SK-N-SH (cell line): ENCODE measurements around the gene TSSK2. TPM values are rescaled to one million over a fixed set of nuclear protein-coding genes. Genes with fewer than 3 reads are reported as not detected.

Experiments used
- CTCF ChIA-PET: fragments of 300-600, 350-600 bp; formaldehyde crosslinking; extraction: SDS; loops from one replicate; lab custom pipeline; 2021; lab: Yijun Ruan, JAX
- POLR2A ChIA-PET: fragments of 350-600 bp; sonication (Branson Sonifier 250); formaldehyde crosslinking; extraction: SDS; loops from one replicate; lab custom pipeline; 2020; ENCODE audit warnings: antibody characterized with exemption, inconsistent platforms; lab: Yijun Ruan, JAX
- DNase-seq: peaks from one replicate; pipeline ENCODE4 v3.0.0; 2012
- H2AFZ ChIP-seq: fragments of 200-600 bp; sonication (generic); 2 replicates; pipeline ENCODE4 v1.8.1; 2016; ENCODE audit warnings: antibody characterized with exemption, mild to moderate bottlenecking, low read depth
- H3F3A ChIP-seq: fragments of 200-600 bp; sonication (generic); replicated peaks from 2 replicates; pipeline ENCODE3; 2016; ENCODE audit warnings: antibody characterized with exemption, mild to moderate bottlenecking; ENCODE audit not compliant: insufficient read depth
- H3K27ac ChIP-seq, 2 experiments: fragments of 200-500 bp in 1 of 2; fragments of 200-600 bp in 1 of 2; sonication (Bioruptor generic) in 1 of 2; sonication (generic), shearing (Covaris generic) in 1 of 2; 2 replicates each; pipeline versions ENCODE4 v1.5.1 to v1.6.1; 2014 to 2016; ENCODE audit warnings: low read depth in 2 of 2, inconsistent platforms in 1 of 2, low read length in 1 of 2, mild to moderate bottlenecking in 1 of 2, mixed read lengths in 1 of 2
- H3K27me3 ChIP-seq: fragments of 200-600 bp; sonication (generic), shearing (Covaris generic); 2 replicates; pipeline ENCODE4 v1.6.1; 2016; ENCODE audit warnings: mixed run types; ENCODE audit not compliant: insufficient read depth
- H3K36me3 ChIP-seq, 2 experiments: fragments of 200-500 bp in 1 of 2; fragments of 200-600 bp in 1 of 2; sonication (Bioruptor generic) in 1 of 2; sonication (generic) in 1 of 2; replicated peaks in 1 of 2; 2 replicates each; pipeline versions ENCODE3 to v1.5.1; 2014 to 2016; ENCODE audit warnings: low read length in 1 of 2, mild to moderate bottlenecking in 1 of 2; ENCODE audit not compliant: insufficient read depth in 2 of 2, control insufficient read depth in 1 of 2
- H3K4me1 ChIP-seq, 2 experiments: fragments of 200-500 bp in 1 of 2; fragments of 200-600 bp in 1 of 2; sonication (Bioruptor generic) in 1 of 2; sonication (generic), shearing (Covaris generic) in 1 of 2; 2 replicates each; pipeline versions ENCODE4 v1.5.1 to v1.6.1; 2014 to 2016; ENCODE audit warnings: low read depth in 1 of 2, low read length in 1 of 2, mixed run types in 1 of 2; ENCODE audit not compliant: insufficient read depth in 2 of 2, control insufficient read depth in 1 of 2
- H3K4me2 ChIP-seq: fragments of 200-600 bp; sonication (generic), shearing (Covaris generic); 2 replicates; pipeline ENCODE4 v1.6.1; 2017; ENCODE audit warnings: mixed run types
- H3K4me3 ChIP-seq, 2 experiments: fragments of 200-500 bp in 1 of 2; fragments of 200-600 bp in 1 of 2; sonication (Bioruptor generic) in 1 of 2; sonication (generic), shearing (Covaris generic) in 1 of 2; 2 replicates each; pipeline versions ENCODE4 v1.5.1 to v1.8.1; 2014 to 2016; ENCODE audit warnings: low read depth in 2 of 2, inconsistent platforms in 1 of 2, low read length in 1 of 2, mild to moderate bottlenecking in 1 of 2, mixed read lengths in 1 of 2, moderate library complexity in 1 of 2
- H3K79me2 ChIP-seq: fragments of 200-600 bp; sonication (generic); 2 replicates; pipeline ENCODE4 v1.8.1; 2017; ENCODE audit warnings: mild to moderate bottlenecking; ENCODE audit not compliant: insufficient read depth
- H3K9ac ChIP-seq: fragments of 200-600 bp; sonication (generic); 2 replicates; pipeline ENCODE4 v1.6.1; 2017; ENCODE audit warnings: mixed run types
- H3K9me2 ChIP-seq: fragments of 200-600 bp; sonication (generic); 2 replicates; pipeline ENCODE4 v1.6.1; 2017; ENCODE audit warnings: mixed run types
- H3K9me3 ChIP-seq: fragments of 200-600 bp; sonication (generic); 2 replicates; pipeline ENCODE4 v1.6.1; 2017; ENCODE audit warnings: mixed run types, mild to moderate bottlenecking, moderate library complexity
- H4K20me1 ChIP-seq: fragments of 200-600 bp; sonication (generic); 2 replicates; pipeline ENCODE4 v1.6.1; 2017; ENCODE audit warnings: mild to moderate bottlenecking, mixed run types; ENCODE audit not compliant: insufficient read depth
- CTCF ChIP-seq: fragments of 200-600 bp; sonication (generic); IDR thresholded peaks from 2 replicates; pipeline ENCODE4 v1.6.1; 2017; ENCODE audit warnings: antibody characterized with exemption, mild to moderate bottlenecking, moderate library complexity
- GATA2 ChIP-seq: sonication (generic); formaldehyde crosslinking; IDR thresholded peaks from 2 replicates; pipeline ENCODE4 v1.5.0; 2020; ENCODE audit warnings: mild to moderate bottlenecking, missing genetic modification reagents
- NRF1 ChIP-seq: IDR thresholded peaks from 2 replicates; pipeline ENCODE4 v1.6.1; 2012; ENCODE audit warnings: low read depth, mild to moderate bottlenecking, low read length
- TEAD4 ChIP-seq: IDR thresholded peaks from 2 replicates; pipeline ENCODE4 v1.4.0; 2012; ENCODE audit warnings: mild to moderate bottlenecking, borderline replicate concordance; ENCODE audit not compliant: insufficient read depth
- WGBS: methylation state at CpG from one replicate; pipeline ENCODE4 v1.1.6; 2017; ENCODE audit warnings: low lambda C conversion rate; 5-methylcytosine and 5-hydroxymethylcytosine counted together
- polyA plus RNA-seq, 3 experiments: library from polyadenylated mRNA; depleted of rRNA; stranded (reverse); fragments of >200 nt; gene quantifications; 2 replicates each; pipeline ENCODE4 v1.2.3, GENCODE V29; 2012

Gene TSSK2
- polyA plus RNA-seq, 1 of the 3 experiments (the other 2 are of a cell fraction) = not detected

- Histone ChIP-seq H3K9me3 (no peaks in the 10 kb centered on the region), H3K4me2 (no peak overlapping the region), H3K27me3 (peaks cover 39% of the 10 kb centered on the region), H3F3A (no peaks in the 10 kb centered on the region), H2AFZ (no peak overlapping the region), H3K36me3 (no peaks in the 10 kb centered on the region), H3K79me2 (peaks cover 19% of the 10 kb centered on the region), H3K4me1 (peaks cover 9 to 22% of the 10 kb centered on the region in 2 experiments), H3K4me3 (no peak overlapping the region), H3K9ac (no peak overlapping the region), H3K27ac (no peak overlapping the region), H3K9me2 (no peaks in the 10 kb centered on the region), H4K20me1 (no peaks in the 10 kb centered on the region)
- ChIA-PET POLR2A (no interaction called here), CTCF (interaction anchor here (1.1 to 2.8 kb wide), 3 partner anchors 11 to 511 kb away, joined by 4 to 10 read pairs (median 4); partner anchors contain the start of gene ESS2)
- DNase-seq = no peak
- TF ChIP-seq CTCF = peak; percentile 13; the same call in 1 of the 2 replicates
- no peak for TF ChIP-seq NRF1
- 38% methylated on average over 15 of the region's 17 CpGs for WGBS
Observed at GRCh38 chr22:19168088-19168890, 37.2 kb downstream of the TSSK2 start.

- no peak for TF ChIP-seq TEAD4
- 0 out of 2 replicates have a peak, but pooled peaks have one; percentile 7 for TF ChIP-seq GATA2 (CRISPR knock-in tag)
- TF ChIP-seq, all 33 proteins: peak for 1
- no peak overlapping the region for H3K27ac ChIP-seq
- H3K9me3 ChIP-seq = no peaks in the 10 kb centered on the region
- peak overlapping the region in 1 of 2 experiments; percentile 21; a peak in 1 of 4 replicates for H3K4me3 ChIP-seq
- no peaks in the 10 kb centered on the region for H3K36me3 ChIP-seq
- H3K9me2 ChIP-seq = no peaks in the 10 kb centered on the region
- no peaks in the 10 kb centered on the region for H3F3A ChIP-seq
- DNase-seq = peak; percentile 60
- H3K4me1 ChIP-seq = peaks cover 15 to 32% of the 10 kb centered on the region in 2 experiments
- ChIA-PET POLR2A (no interaction called here), CTCF (interaction anchor here (1.2 to 1.8 kb wide), 3 partner anchors 10 to 510 kb away, joined by 3 to 7 read pairs (median 4); partner anchors contain the start of gene ESS2)
- H3K9ac ChIP-seq = no peak overlapping the region
- H2AFZ ChIP-seq = peak overlapping the region; percentile 59; the same call in 1 of the 2 replicates
- 21% methylated on average over 31 of the region's 58 CpGs for WGBS
- H4K20me1 ChIP-seq = 0 out of 2 replicates have a peak, but pooled peaks cover 6% of the 10 kb centered on the region
- peaks cover 39% of the 10 kb centered on the region for H3K27me3 ChIP-seq
- peaks cover 29% of the 10 kb centered on the region for H3K79me2 ChIP-seq
- H3K4me2 ChIP-seq = no peak overlapping the region
Observed at GRCh38 chr22:19169002-19169946, 38.2 kb downstream of the TSSK2 start.
